A673 (cell line): ENCODE results near the gene ADCYAP1R1. TPM values are rescaled to one million over a fixed set of nuclear protein-coding genes. Genes with fewer than 3 reads are reported as not detected.

Experiments
- BruUV-seq: library from RNA; stranded (reverse); fragments of 400-500 nt; replicated peaks from 2 replicates; lab custom pipeline; 2021; lab: Mats Ljungman, UMichigan
- CTCF ChIA-PET: fragments of 300-600 bp; sonication (Branson Sonifier 250); formaldehyde crosslinking; loops from one replicate; lab custom pipeline; 2022; ENCODE audit warnings: antibody characterized with exemption; lab: Charles Lee
- POLR2A ChIA-PET: fragments of 300-600 bp; sonication (Branson Sonifier 250); formaldehyde crosslinking; loops from one replicate; lab custom pipeline; 2022; ENCODE audit warnings: antibody characterized with exemption; ENCODE audit not compliant: low non-redundant PET; lab: Charles Lee
- DNase-seq: peaks from one replicate; pipeline ENCODE4 v3.0.0-alpha.2; 2015; ENCODE audit warnings: low spot score
- H3K27ac ChIP-seq: fragments of 200-600 bp; sonication (generic); 2 replicates; pipeline ENCODE4 v1.5.1; 2016; ENCODE audit warnings: mixed run types, low read depth, mild to moderate bottlenecking, mixed read lengths, antibody characterized with exemption, low read length; ENCODE audit not compliant: poor library complexity, severe bottlenecking
- H3K27me3 ChIP-seq: fragments of 200-600 bp; sonication (generic); replicated peaks from 2 replicates; pipeline ENCODE4 v1.6.1; 2017; ENCODE audit warnings: mixed run types, low read depth, mild to moderate bottlenecking, mixed read lengths, antibody characterized with exemption, low read length; ENCODE audit not compliant: insufficient read depth, poor library complexity
- H3K36me3 ChIP-seq: fragments of 200-600 bp; sonication (generic); 2 replicates; pipeline ENCODE4 v1.6.1; 2016; ENCODE audit warnings: mixed run types, mild to moderate bottlenecking, mixed read lengths, antibody characterized with exemption, low read length; ENCODE audit not compliant: insufficient read depth, poor library complexity, severe bottlenecking
- H3K4me1 ChIP-seq: fragments of 200-600 bp; sonication (generic); 2 replicates; pipeline ENCODE4 v1.6.1; 2017; ENCODE audit warnings: mixed run types, mild to moderate bottlenecking, mixed read lengths, antibody characterized with exemption, low read length; ENCODE audit not compliant: insufficient read depth, poor library complexity, severe bottlenecking
- H3K4me3 ChIP-seq: fragments of 200-600 bp; sonication (generic); 2 replicates; pipeline ENCODE4 v1.5.1; 2016; ENCODE audit warnings: low read depth, mixed run types, mild to moderate bottlenecking, mixed read lengths, low read length; ENCODE audit not compliant: poor library complexity, severe bottlenecking
- H3K9me3 ChIP-seq: fragments of 200-600 bp; sonication (generic); 2 replicates; pipeline ENCODE4 v1.6.1; 2016; ENCODE audit warnings: mixed run types, low read depth, mild to moderate bottlenecking, mixed read lengths, antibody characterized with exemption, low read length; ENCODE audit not compliant: poor library complexity, severe bottlenecking
- CTCF ChIP-seq: fragments of 300-800, 200-600 bp; sonication (generic); conservative IDR thresholded peaks from 2 replicates; pipeline ENCODE4 v1.5.1; 2017; ENCODE audit warnings: low read depth, mild to moderate bottlenecking, antibody characterized with exemption, low read length, moderate library complexity, mixed read lengths
- EZH2 ChIP-seq: fragments of 200-600 bp; sonication (generic); IDR thresholded peaks from 2 replicates; pipeline ENCODE4 v1.6.1; 2017; ENCODE audit warnings: borderline replicate concordance, low read depth, mild to moderate bottlenecking, mixed read lengths, antibody characterized with exemption, low read length; ENCODE audit not compliant: poor library complexity, severe bottlenecking
- intact Hi-C: fragments of 100-400 bp; cut with micrococcal nuclease; formaldehyde crosslinking; loops from one replicate; pipeline ENCODE4 v1.10.0; 2022; ENCODE audit not compliant: unreplicated experiment
- total RNA-seq: library from RNA; stranded (reverse); gene quantifications from 2 replicates; pipeline ENCODE4 v1.2.3, GENCODE V29; 2021

Gene ADCYAP1R1
- total RNA-seq, 1 experiment from 2014 or later, result not detected

GRCh38 chr7:31123321-31123720, 71.2 kb downstream of the ADCYAP1R1 start:
- Histone ChIP-seq H3K4me3 (no peak overlapping the region), H3K27me3 (peaks cover 6% of the 10 kb centered on the region), H3K4me1 (no peaks in the 10 kb centered on the region), H3K9me3 (no peaks in the 10 kb centered on the region), H3K36me3 (no peaks in the 10 kb centered on the region), H3K27ac (no peak overlapping the region)
- intact Hi-C loops, result no loop called here
- CTCF ChIA-PET, result interaction anchor here (0.5 to 4.9 kb wide), 12 partner anchors 11 to 510 kb away, joined by 3 to 138 read pairs (median 8); no protein-coding TSS in a partner anchor
- DNase-seq, result no peak
- TF ChIP-seq EZH2, result no peak
- TF ChIP-seq CTCF, result no peak
- POLR2A ChIA-PET, result no interaction called here
- BruUV-seq, result no TSS peak

GRCh38 chr7:31123726-31124125, 71.6 kb downstream of the ADCYAP1R1 start:
- CTCF ChIA-PET, result interaction anchor here (0.5 to 4.9 kb wide), 3 partner anchors 141 to 318 kb away, joined by 3 to 138 read pairs (median 13); no protein-coding TSS in a partner anchor
- Histone ChIP-seq H3K4me3 (no peak overlapping the region), H3K9me3 (no peaks in the 10 kb centered on the region), H3K36me3 (no peaks in the 10 kb centered on the region), H3K27me3 (peaks cover 6% of the 10 kb centered on the region), H3K27ac (no peak overlapping the region), H3K4me1 (no peaks in the 10 kb centered on the region)
- POLR2A ChIA-PET, result no interaction called here
- intact Hi-C loops, result no loop called here
- no peak for DNase-seq
- TF ChIP-seq EZH2, result no peak
- no peak for TF ChIP-seq CTCF
- BruUV-seq, result no TSS peak

DNA sequence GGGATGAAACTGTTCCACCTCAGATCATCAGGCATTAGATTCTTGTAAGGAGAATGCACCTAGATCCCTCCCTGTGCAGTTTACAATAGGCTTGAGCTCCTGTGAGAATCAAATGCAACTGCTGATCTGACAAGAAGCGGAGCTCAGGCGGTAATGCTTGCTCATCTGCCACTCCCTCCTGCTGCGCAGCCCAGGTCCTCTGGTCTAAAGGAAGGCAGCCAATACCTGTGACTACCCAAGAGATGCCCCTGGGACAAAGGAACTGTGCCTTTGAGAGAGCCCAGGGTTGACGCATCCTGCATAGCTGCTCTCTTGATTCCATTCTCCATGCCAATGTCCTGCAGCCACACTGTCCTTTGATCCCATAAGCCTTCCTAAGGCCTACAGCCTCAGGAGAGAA, 73.1 kb downstream of the ADCYAP1R1 start:
- intact Hi-C loops, result no loop called here
- Histone ChIP-seq H3K27ac (no peak overlapping the region), H3K4me1 (no peaks in the 10 kb centered on the region), H3K9me3 (no peaks in the 10 kb centered on the region), H3K36me3 (no peaks in the 10 kb centered on the region), H3K4me3 (no peak overlapping the region), H3K27me3 (no peaks in the 10 kb centered on the region)
- ChIA-PET CTCF (interaction anchor here (0.6 kb wide), 2 partner anchors 139 to 142 kb away, joined by 4 to 5 read pairs; no protein-coding TSS in a partner anchor), POLR2A (no interaction called here)
- TF ChIP-seq EZH2 (no peak), CTCF (no peak)
- DNase-seq, result no peak
- BruUV-seq, result no TSS peak
